ENCODE data around the gene DCAF5.

GRCh38 chr14:69066396-69067171 lies 86.3 kb downstream of the DCAF5 start:
- no peak for TF ChIP-seq CTCF (IDR thresholded peaks at IDR 0.05)
- no peak for TF ChIP-seq POLR2A (IDR thresholded peaks at IDR 0.05)
